Measurements from ENCODE around the gene SRA1. TPM values are rescaled to one million over a fixed set of nuclear protein-coding genes. Genes with fewer than 3 reads are reported as not detected.
A peak's percentile ranks its signal among the peaks of the same experiment; 100 is the strongest.
"Not testable (repeated sequence)": the region's sequence is repeated elsewhere in the genome, so short reads cannot be mapped to it uniquely, and the experiment has no call there.

SRA1 gene
- 10 to 100 TPM; 29.3 to 55.0 TPM for total RNA-seq

GRCh38 chr5:140557136-140557805, at the start of gene SRA1:
Gene SRA1 (minus strand): TSS chr5:140557473. CDS start chr5:140557452, 21 bp downstream.
- ATAC-seq (peak; percentile 88 to 90), DNase-seq (ENCODE audit: low spot score in 2 of 2) (peak; percentile 87 to 94)
- Mint-ChIP-seq H3K9me3 (peaks cover 0 to 3% of the 10 kb centered on the region in 2 donors), H3K27ac (peak within 1 kb of the TSS; percentile 92 to 98), H3K36me3 (peaks cover 14 to 29% of the 10 kb centered on the region in 2 donors)

- DNase-seq (ENCODE audit: low spot score in 2 of 2) (no peak), ATAC-seq (no peak)
- Mint-ChIP-seq H3K9me3 (no peaks in the 10 kb centered on the region), H3K36me3 (no peaks in the 10 kb centered on the region), H3K27ac (no peak overlapping the region)
Measured at GRCh38 chr5:140607031-140607430, 49.8 kb upstream of the SRA1 start.

- H3K9me3 Mint-ChIP-seq = no peaks in the 10 kb centered on the region
- no peak overlapping the region for H3K27ac Mint-ChIP-seq
- DNase-seq (ENCODE audit: low spot score in 2 of 2) = no peak
- no peak for ATAC-seq
- no peaks in the 10 kb centered on the region for H3K36me3 Mint-ChIP-seq
Measured at GRCh38 chr5:140605879-140606278, 48.6 kb upstream of the SRA1 start.

- ATAC-seq (no peak), DNase-seq (ENCODE audit: low spot score in 2 of 2) (no peak)
- H3K27ac Mint-ChIP-seq = no peak overlapping the region
- no peaks in the 10 kb centered on the region for H3K9me3 Mint-ChIP-seq
- no peaks in the 10 kb centered on the region for H3K36me3 Mint-ChIP-seq
Measured at GRCh38 chr5:140603734-140604133, 46.5 kb upstream of the SRA1 start.

- H3K9me3 Mint-ChIP-seq; ATAC-seq; H3K27ac Mint-ChIP-seq; H3K36me3 Mint-ChIP-seq; DNase-seq (ENCODE audit: low spot score in 2 of 2): not testable (repeated sequence)
Measured at GRCh38 chr5:140603446-140603698, 46.1 kb upstream of the SRA1 start.

GRCh38 chr5:140602147-140602546, 44.9 kb upstream of the SRA1 start:
- ATAC-seq = no peak
- Mint-ChIP-seq H3K27ac (no peak overlapping the region), H3K36me3 (no peaks in the 10 kb centered on the region)

GRCh38 chr5:140600096-140600495, 42.8 kb upstream of the SRA1 start:
- Mint-ChIP-seq H3K36me3 (no peaks in the 10 kb centered on the region), H3K27ac (no peak overlapping the region), H3K9me3 (no peaks in the 10 kb centered on the region)
- no peak for ATAC-seq
- DNase-seq (ENCODE audit: low spot score in 2 of 2) = no peak

More at GRCh38 chr5:140602147-140602546, 44.9 kb upstream of the SRA1 start:
- no peaks in the 10 kb centered on the region for H3K9me3 Mint-ChIP-seq
- no peak for DNase-seq (ENCODE audit: low spot score in 2 of 2)

GRCh38 chr5:140598836-140599235, 41.6 kb upstream of the SRA1 start:
- Mint-ChIP-seq H3K9me3 (no peaks in the 10 kb centered on the region), H3K27ac (no peak overlapping the region), H3K36me3 (no peaks in the 10 kb centered on the region)
- ATAC-seq (no peak), DNase-seq (ENCODE audit: low spot score in 2 of 2) (no peak)

GRCh38 chr5:140596321-140596741, 39.1 kb upstream of the SRA1 start:
- no peak overlapping the region for H3K27ac Mint-ChIP-seq
- no peaks in the 10 kb centered on the region for H3K36me3 Mint-ChIP-seq
- DNase-seq (ENCODE audit: low spot score in 2 of 2) = no peak
- ATAC-seq = no peak
- no peaks in the 10 kb centered on the region for H3K9me3 Mint-ChIP-seq

GRCh38 chr5:140595538-140596300, 38.4 kb upstream of the SRA1 start:
- H3K36me3 Mint-ChIP-seq = no peaks in the 10 kb centered on the region
- no peak for DNase-seq (ENCODE audit: low spot score in 2 of 2)

GRCh38 chr5:140594169-140594568, 36.9 kb upstream of the SRA1 start:
- no peaks in the 10 kb centered on the region for H3K36me3 Mint-ChIP-seq
- no peaks in the 10 kb centered on the region for H3K9me3 Mint-ChIP-seq
- DNase-seq (ENCODE audit: low spot score in 2 of 2) = no peak
- H3K27ac Mint-ChIP-seq = no peak overlapping the region
- no peak for ATAC-seq

More at GRCh38 chr5:140595538-140596300, 38.4 kb upstream of the SRA1 start:
- Mint-ChIP-seq H3K9me3 (no peaks in the 10 kb centered on the region), H3K27ac (no peak overlapping the region)
- ATAC-seq = peak in 1 of 2 donors; percentile 18

- not testable (repeated sequence) for H3K27ac Mint-ChIP-seq, H3K9me3 Mint-ChIP-seq, ATAC-seq
Measured at GRCh38 chr5:140593070-140593469, 35.8 kb upstream of the SRA1 start.

GRCh38 chr5:140591747-140592372, 34.6 kb upstream of the SRA1 start:
- no peak for ATAC-seq
- DNase-seq (ENCODE audit: low spot score in 2 of 2) = no peak
- Mint-ChIP-seq H3K9me3 (no peaks in the 10 kb centered on the region), H3K27ac (no peak overlapping the region), H3K36me3 (no peaks in the 10 kb centered on the region)

More at GRCh38 chr5:140593070-140593469, 35.8 kb upstream of the SRA1 start:
- H3K36me3 Mint-ChIP-seq; DNase-seq (ENCODE audit: low spot score in 2 of 2): not testable (repeated sequence)

- Mint-ChIP-seq H3K27ac (no peak overlapping the region), H3K36me3 (no peaks in the 10 kb centered on the region), H3K9me3 (no peaks in the 10 kb centered on the region)
- DNase-seq (ENCODE audit: low spot score in 2 of 2) (no peak), ATAC-seq (no peak)
Measured at GRCh38 chr5:140590861-140591260, 33.6 kb upstream of the SRA1 start.

- Mint-ChIP-seq H3K36me3 (no peaks in the 10 kb centered on the region), H3K27ac (no peak overlapping the region), H3K9me3 (peaks cover 0 to 3% of the 10 kb centered on the region in 2 donors)
- DNase-seq (ENCODE audit: low spot score in 2 of 2) (no peak), ATAC-seq (no peak)
Measured at GRCh38 chr5:140588311-140589070, 31.2 kb upstream of the SRA1 start.

GRCh38 chr5:140587495-140587894, 30.2 kb upstream of the SRA1 start:
- DNase-seq (ENCODE audit: low spot score in 2 of 2) (no peak), ATAC-seq (no peak)
- H3K9me3 Mint-ChIP-seq = peaks cover 0 to 3% of the 10 kb centered on the region in 2 donors
- H3K36me3 Mint-ChIP-seq = peaks cover 0 to 8% of the 10 kb centered on the region in 2 donors
- no peak overlapping the region for H3K27ac Mint-ChIP-seq

Data from activated naive CD4-positive, alpha-beta T cell treated with anti-CD3 and anti-CD28 coated beads, Interleukin-2, amount 50 U/mL, for 72 hours (primary cell).